Measurements from ENCODE around the gene COL4A2. TPM values are rescaled to one million over a fixed set of nuclear protein-coding genes. Genes with fewer than 3 reads are reported as not detected.
"Not testable (repeated sequence)": the region's sequence is repeated elsewhere in the genome, so short reads cannot be mapped to it uniquely, and the experiment has no call there.

Gene COL4A2
- total and polyA plus RNA-seq, 2 donors = 465 to 488 TPM

DNA sequence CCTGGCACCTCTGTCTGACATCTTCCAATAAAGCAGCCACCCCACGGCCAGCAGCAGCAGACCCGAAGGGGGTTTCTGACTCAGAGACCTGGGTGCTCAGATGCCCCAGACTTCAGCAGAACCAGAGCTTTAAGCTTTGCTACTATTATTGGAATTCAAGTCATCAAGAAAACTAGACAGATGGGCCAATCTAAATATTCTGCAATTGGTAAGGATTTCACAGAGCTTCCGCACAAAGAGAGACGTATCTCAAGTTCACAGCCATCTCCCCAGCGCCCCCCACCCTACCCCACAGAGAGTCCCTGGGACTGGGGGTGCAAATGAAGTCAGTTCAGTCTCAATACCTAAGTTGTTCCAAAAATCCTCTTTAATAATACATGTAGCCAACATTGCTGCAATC is 215.6 kb downstream of the COL4A2 start:
- H3K36me3 ChIP-seq (ENCODE audit: insufficient read depth) = no peaks in the 10 kb centered on the region
- no peak for DNase-seq (ENCODE audit: extremely low spot score)
- H3K4me1 ChIP-seq (ENCODE audit: insufficient read depth) = no peaks in the 10 kb centered on the region
- WGBS = 91% methylated on average over 5 of the region's 5 CpGs
- H3K27ac ChIP-seq (ENCODE audit: low read depth) = no peak overlapping the region
- no peak overlapping the region for H3K4me3 ChIP-seq (ENCODE audit: low read depth, low read length)

DNA sequence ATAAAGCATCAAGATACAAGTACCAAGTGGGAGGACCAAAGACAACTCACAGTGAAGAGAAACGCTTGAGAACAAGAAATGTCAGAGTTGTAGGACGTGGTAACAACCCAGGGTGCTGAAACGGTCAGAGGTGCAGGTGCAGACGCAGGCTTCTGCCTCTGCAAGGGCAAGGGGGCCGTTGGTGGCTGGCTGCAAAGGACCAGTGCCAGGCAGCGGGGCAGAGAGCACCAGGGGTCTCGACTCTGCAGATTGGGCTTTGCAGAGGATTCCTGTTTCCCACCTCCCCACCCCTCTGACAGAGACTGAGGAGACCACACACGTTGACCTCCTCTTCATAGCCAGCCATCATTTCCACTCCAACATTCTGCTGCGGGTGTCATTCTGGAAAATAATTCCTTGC is 216.1 kb downstream of the COL4A2 start:
- Histone ChIP-seq H3K27ac (ENCODE audit: low read depth) (no peak overlapping the region), H3K36me3 (ENCODE audit: insufficient read depth) (no peaks in the 10 kb centered on the region), H3K4me3 (ENCODE audit: low read depth, low read length) (no peak overlapping the region), H3K4me1 (ENCODE audit: insufficient read depth) (no peaks in the 10 kb centered on the region)
- WGBS = 84% methylated on average over 9 of the region's 9 CpGs
- no peak for DNase-seq (ENCODE audit: extremely low spot score)

DNA sequence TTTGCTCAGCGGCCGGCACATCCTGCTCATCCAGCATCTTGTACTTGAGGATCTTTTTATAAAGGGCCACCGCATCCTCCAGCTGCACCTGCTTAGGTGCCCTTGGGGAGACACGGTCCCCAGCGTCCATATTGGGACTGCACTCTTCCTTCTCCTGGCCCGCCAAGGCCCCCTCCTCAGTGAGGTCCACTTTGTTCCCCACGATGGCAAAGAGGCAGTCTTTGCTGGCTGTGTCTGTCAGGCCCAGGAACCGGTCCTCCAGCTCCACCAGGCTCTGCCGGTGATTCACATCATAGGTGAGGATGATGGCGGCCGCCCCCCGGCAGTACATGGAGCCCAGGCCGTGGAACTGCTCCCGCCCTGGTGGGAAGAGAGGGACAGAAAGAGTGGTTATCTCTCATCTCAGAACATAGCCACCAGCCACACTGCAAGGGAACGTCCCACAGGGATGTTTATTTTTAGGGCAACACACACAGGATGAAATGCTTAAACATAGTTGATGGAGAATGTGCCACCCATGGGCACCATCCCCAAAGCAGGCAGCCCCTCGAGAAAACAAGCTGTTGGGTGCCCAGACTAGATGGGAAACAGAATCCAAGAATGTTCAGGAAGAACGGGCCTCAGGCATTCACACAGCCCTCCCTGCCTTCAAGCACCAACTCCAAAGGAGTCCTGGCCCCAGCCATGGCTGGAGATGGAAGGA is 216.9 kb downstream of the COL4A2 start:
- no peaks in the 10 kb centered on the region for H3K36me3 ChIP-seq (ENCODE audit: insufficient read depth)
- no peaks in the 10 kb centered on the region for H3K4me1 ChIP-seq (ENCODE audit: insufficient read depth)
- H3K4me3 ChIP-seq (ENCODE audit: low read depth, low read length) = no peak overlapping the region
- H3K27ac ChIP-seq (ENCODE audit: low read depth) = no peak overlapping the region
- DNase-seq (ENCODE audit: extremely low spot score) = no peak
- WGBS = 88% methylated on average over 17 of the region's 17 CpGs

DNA sequence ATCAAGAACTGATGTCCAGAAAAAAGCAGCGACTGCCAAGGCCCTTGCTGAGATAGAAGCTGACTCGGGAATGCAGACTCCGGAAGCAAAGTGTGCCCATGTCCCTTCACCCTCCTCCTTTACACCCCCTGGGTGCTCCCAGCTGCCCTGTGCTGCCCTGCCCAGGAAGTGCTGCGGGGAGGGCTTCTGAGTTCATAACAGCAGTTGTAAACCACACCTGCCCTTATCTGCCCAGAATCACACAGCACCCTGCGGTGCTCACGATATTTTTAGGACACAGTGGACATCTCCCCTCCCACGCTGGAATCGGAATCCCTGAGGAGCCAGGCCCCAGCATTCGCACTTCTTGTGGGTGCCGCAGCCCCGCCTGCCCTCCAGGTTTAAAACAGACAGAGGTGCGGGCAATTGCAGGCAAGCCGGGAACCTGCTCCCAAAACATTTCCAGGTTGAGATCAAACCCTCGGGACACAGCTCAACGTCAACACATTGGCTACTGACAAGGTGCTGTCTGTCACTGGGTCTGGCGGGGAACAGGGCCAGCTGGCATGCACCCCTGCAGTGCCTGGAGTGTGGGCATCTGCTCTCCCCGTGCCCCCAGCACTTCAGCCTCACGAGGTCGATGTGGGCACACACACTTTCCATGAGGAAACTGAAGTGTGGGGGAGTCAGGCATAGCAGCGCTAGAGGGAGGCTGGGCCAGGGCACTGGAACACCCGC is 217.6 kb downstream of the COL4A2 start:
- DNase-seq (ENCODE audit: extremely low spot score) = no peak
- H3K27ac ChIP-seq (ENCODE audit: low read depth) = no peak overlapping the region

DNA sequence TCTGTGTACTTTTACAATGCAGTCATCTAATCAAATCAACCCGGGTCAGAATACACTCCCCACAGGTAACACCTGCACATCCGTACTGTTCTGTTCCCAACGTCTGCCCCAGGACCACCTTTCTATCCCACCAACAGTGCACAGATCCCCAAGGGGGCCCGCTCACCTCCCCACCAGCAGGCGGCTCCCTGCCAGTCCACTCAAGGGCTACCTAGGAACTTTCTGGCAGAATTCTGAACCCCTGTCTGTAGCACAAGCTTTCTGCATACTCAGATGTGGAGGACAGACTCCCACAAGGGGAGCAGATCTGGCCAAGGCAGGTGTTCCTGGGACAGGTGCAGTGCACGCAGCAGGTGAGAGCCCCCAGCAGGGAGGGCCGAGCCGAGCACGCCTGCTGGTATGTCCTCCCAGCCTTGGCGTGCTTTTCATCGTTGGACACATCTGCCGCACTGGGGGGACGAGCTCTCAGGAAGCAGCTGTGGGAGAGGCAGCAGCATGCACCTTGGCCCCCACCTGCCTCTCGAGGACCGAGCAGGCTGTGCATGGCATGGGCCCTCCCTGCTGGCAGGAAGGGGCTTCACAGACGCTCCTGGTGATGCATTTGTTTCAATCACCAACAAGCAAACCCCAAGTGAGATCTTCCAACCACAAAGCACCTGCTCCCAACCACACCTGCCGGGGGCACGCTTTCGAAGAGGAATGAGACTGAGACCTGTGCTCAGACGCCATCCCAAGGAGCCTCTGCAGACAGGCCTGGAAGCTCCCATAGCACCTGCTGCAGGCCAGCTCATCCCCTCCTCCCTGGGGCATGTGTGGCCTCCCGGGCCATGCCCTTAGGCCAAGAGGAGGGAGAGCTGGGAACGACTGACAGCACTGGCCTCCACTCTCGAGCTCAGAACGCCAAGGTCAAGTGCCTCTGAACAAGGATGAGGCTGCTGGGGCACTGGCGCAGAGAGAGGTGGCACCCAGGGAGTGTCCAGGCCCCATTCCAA is 218.5 kb downstream of the COL4A2 start:
- H3K4me3 ChIP-seq (ENCODE audit: low read depth, low read length) = no peak overlapping the region
- no peaks in the 10 kb centered on the region for H3K36me3 ChIP-seq (ENCODE audit: insufficient read depth)
- 71% methylated on average over 25 of the region's 25 CpGs for WGBS
- H3K27ac ChIP-seq (ENCODE audit: low read depth) = no peak overlapping the region
- DNase-seq (ENCODE audit: extremely low spot score) = no peak
- no peaks in the 10 kb centered on the region for H3K4me1 ChIP-seq (ENCODE audit: insufficient read depth)

More for the DNA sequence above, 217.6 kb downstream of the COL4A2 start:
- 68% methylated on average over 21 of the region's 21 CpGs for WGBS
- no peaks in the 10 kb centered on the region for H3K4me1 ChIP-seq (ENCODE audit: insufficient read depth)
- H3K4me3 ChIP-seq (ENCODE audit: low read depth, low read length) = no peak overlapping the region
- H3K36me3 ChIP-seq (ENCODE audit: insufficient read depth) = no peaks in the 10 kb centered on the region

DNA sequence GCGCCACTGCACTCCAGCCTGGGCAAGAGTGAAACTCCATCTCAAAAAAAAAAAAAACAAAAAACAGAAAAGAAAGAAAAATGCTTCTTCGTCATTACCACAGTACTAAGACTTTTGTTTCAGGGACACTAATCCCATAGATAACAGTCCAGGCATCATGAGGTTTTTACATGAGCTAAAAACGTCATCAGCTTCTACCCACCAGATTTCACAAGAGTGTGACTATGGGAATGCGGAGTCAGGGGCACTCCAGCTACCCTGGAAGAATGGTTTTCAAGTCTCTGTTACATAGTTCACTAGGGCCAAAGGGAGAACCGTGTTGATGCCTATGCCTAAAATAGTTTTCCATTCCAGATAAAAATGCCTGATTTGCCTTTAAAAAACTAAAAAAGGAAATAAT is 221.3 kb downstream of the COL4A2 start:
- H3K4me1 ChIP-seq (ENCODE audit: insufficient read depth) = no peaks in the 10 kb centered on the region
- no peak for DNase-seq (ENCODE audit: extremely low spot score)
- no peak overlapping the region for H3K4me3 ChIP-seq (ENCODE audit: low read depth, low read length)
- H3K27ac ChIP-seq (ENCODE audit: low read depth) = no peak overlapping the region
- 49% methylated on average over 5 of the region's 5 CpGs for WGBS
- H3K36me3 ChIP-seq (ENCODE audit: insufficient read depth) = no peaks in the 10 kb centered on the region

DNA sequence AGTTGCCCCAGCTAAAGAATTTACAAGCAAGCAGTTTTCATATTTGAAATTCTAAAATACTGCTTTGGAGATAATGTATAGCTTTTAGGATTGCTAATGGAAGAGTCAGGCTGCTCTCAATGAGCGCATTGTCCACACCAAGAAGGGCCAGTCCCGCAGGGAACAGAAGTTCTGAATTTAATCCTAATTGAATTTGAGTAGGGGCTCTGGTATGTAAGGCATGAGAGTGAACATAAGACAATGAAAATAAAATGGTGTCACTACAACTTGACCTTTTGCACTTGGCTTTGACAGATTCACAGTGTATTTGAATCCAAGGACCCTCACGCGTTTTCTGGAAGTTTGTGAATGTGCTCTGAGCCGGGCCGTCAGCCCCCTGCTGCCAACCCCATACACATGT is 221.8 kb downstream of the COL4A2 start:
- Histone ChIP-seq H3K27ac (ENCODE audit: low read depth) (no peak overlapping the region), H3K36me3 (ENCODE audit: insufficient read depth) (no peaks in the 10 kb centered on the region), H3K4me3 (ENCODE audit: low read depth, low read length) (no peak overlapping the region), H3K4me1 (ENCODE audit: insufficient read depth) (no peaks in the 10 kb centered on the region)
- no peak for DNase-seq (ENCODE audit: extremely low spot score)
- 89% methylated on average over 6 of the region's 6 CpGs for WGBS

DNA sequence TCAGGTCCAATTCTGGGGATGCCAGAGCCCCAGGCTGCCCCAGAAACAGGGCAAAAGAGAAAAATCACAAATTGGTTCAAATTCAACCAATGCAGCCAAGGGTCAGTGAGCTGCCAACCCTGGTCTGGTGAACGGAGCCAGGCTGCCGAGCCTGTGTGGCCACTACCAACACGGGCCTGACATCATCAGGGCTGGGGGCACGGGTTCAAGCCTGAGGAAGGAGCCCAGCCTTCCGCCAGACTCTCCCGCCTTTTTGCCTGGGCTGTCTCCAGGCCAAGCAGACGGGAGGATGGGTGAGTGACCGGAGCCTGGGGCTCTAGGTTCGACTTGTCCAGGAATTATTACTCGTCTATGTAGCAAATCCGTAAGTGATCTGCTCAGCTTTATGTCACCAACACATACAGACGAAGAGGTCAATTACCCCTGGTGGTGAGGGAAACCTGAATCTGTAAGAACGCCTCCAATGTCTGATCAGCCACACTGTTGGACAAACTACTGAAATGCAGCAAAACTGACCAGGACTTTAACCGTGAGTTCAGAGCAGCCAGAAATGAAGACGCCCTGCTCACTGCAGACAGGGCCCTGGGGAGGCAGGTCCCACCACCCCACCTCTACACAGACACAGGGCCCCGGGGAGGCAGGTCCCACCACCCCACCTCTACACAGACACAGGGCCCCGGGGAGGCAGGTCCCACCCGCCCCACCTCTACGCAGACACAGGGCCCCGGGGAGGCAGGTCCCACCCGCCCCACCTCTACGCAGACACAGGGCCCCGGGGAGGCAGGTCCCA is 222.6 kb downstream of the COL4A2 start:
- no peak overlapping the region for H3K27ac ChIP-seq (ENCODE audit: low read depth)
- no peak overlapping the region for H3K4me3 ChIP-seq (ENCODE audit: low read depth, low read length)
- no peak for DNase-seq (ENCODE audit: extremely low spot score)
- WGBS = 86% methylated on average over 20 of the region's 23 CpGs
- no peaks in the 10 kb centered on the region for H3K4me1 ChIP-seq (ENCODE audit: insufficient read depth)
- no peaks in the 10 kb centered on the region for H3K36me3 ChIP-seq (ENCODE audit: insufficient read depth)

DNA sequence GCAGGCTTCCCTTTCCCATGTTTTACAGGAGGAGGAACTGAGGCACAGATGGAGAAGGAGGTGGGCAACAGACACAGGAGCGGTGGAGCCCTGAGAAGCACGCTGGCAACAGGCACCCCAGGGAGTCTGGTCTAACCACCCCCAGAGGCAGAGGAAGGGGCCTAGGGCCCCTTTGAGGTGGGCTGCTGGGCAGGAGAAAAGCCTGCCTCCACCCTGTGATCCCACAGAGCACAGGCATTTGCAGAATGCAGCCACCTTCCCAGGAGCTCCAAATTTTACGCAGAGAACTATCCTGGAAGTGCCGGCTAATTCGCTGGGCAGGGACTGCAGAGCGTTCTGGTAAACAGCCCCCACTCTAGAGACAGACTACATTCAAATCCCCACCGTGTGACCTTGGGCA is 224.0 kb downstream of the COL4A2 start:
- no peak for DNase-seq (ENCODE audit: extremely low spot score)
- no peaks in the 10 kb centered on the region for H3K4me1 ChIP-seq (ENCODE audit: insufficient read depth)
- H3K27ac ChIP-seq (ENCODE audit: low read depth) = no peak overlapping the region
- WGBS = 91% methylated on average over 7 of the region's 7 CpGs
- no peak overlapping the region for H3K4me3 ChIP-seq (ENCODE audit: low read depth, low read length)
- H3K36me3 ChIP-seq (ENCODE audit: insufficient read depth) = no peaks in the 10 kb centered on the region

DNA sequence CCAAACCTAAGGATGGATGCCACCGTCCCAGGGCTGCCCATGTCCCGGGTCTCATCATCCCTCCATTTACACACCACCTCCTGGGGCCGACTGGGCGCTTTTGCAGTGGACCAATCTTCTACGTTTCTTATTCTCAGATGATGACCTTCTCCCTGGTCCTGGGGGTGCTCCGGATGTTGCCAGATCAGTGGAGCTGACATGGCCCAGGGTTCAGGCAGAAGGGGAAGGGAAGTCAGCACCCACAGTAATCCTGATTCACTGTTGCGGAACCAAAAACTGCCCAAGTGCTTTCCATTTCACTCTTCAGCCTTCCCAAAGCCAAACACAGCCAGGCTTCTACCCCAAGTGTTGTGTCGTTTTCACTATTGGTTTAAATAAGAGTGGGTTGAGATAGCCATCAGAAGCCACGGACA is 224.6 kb downstream of the COL4A2 start:
- WGBS = 86% methylated on average over 9 of the region's 9 CpGs
- no peak overlapping the region for H3K4me3 ChIP-seq (ENCODE audit: low read depth, low read length)
- no peaks in the 10 kb centered on the region for H3K4me1 ChIP-seq (ENCODE audit: insufficient read depth)
- H3K36me3 ChIP-seq (ENCODE audit: insufficient read depth) = no peaks in the 10 kb centered on the region
- H3K27ac ChIP-seq (ENCODE audit: low read depth) = no peak overlapping the region
- DNase-seq (ENCODE audit: extremely low spot score) = no peak

DNA sequence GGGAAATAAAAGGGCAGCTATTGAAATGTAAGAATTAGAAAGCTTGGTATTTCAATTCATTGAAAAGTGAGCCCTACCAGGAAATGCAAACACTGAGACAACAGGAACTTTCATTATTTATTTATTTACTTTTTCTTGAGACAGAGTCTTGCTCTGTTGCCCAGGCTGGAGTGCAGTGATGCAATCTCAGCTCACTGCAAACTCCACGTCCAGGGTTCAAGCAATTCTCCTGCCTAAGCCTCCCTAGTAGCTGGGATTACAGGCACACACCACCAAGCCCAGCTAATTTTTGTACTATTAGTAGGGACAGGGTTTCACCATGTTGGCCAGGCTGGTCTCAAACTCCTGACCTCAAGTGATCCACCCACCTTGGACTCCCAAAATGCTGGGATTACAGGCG is 225.2 kb downstream of the COL4A2 start:
- not testable (repeated sequence) for H3K36me3 ChIP-seq (ENCODE audit: insufficient read depth); H3K4me1 ChIP-seq (ENCODE audit: insufficient read depth); DNase-seq (ENCODE audit: extremely low spot score); H3K27ac ChIP-seq (ENCODE audit: low read depth); H3K4me3 ChIP-seq (ENCODE audit: low read depth, low read length)
- 82% methylated on average over 2 of the region's 2 CpGs for WGBS

DNA sequence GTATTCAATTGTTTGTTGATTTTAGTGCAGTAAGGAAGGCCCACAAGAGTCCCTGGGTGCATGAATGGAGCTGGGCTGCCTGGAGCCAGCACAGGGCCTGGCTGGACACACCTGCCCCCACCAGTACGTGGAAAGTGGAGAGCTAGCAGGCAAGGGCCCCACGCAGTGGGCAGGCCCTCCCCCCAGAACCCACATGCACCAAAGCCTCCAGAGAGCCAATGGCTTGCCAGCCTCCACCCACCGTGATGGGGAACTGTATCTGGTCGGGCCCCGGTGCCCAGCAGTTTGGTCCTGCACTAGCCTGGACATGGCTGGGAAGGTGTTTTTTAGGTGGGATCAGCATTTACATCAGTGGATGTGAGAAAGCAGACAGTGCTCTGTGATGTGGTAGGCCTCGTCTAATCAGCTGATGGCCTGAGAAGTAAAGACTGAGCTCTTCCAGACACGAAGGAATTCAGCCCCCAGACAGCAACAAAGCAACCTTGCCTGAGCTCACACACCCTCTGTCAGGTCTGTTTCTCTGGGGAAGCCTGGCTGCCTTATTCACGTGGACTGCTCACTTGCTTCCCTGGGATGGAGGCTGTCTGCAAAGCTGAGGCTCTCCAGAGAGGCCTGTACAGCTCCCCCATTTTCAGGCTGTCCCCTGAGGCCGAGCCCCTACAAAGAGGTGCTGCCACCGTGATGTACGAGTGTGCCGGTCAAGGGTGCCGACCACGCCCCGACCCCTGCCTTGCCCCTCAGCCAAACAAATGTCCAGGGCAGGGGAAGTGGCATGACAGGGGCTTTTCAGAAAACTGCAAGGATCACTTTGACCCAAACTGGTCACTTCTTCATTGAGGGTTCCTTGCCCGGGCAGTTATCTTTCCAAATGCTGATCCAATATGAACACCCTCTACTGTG is 226.9 kb downstream of the COL4A2 start:
- WGBS = 87% methylated on average over 16 of the region's 16 CpGs
- no peak overlapping the region for H3K4me3 ChIP-seq (ENCODE audit: low read depth, low read length)
- H3K36me3 ChIP-seq (ENCODE audit: insufficient read depth) = no peaks in the 10 kb centered on the region
- no peaks in the 10 kb centered on the region for H3K4me1 ChIP-seq (ENCODE audit: insufficient read depth)
- H3K27ac ChIP-seq (ENCODE audit: low read depth) = no peak overlapping the region
- no peak for DNase-seq (ENCODE audit: extremely low spot score)

Measured in urinary bladder (tissue), 4 donors.